Rectal smooth muscle tissue (tissue), 1 donor: ENCODE data around the gene FAM20C.

Source experiments
- H3K27ac ChIP-seq: one replicate; pipeline ENCODE4 v1.7.0; 2013; ENCODE audit warnings: low read depth, low read length, inconsistent platforms
- H3K27me3 ChIP-seq: one replicate; pipeline ENCODE4 v1.7.0; 2013; ENCODE audit warnings: low read length; ENCODE audit not compliant: control insufficient read depth, insufficient read depth
- H3K36me3 ChIP-seq: one replicate; pipeline ENCODE4 v1.7.0; 2013; ENCODE audit warnings: low read length; ENCODE audit not compliant: control insufficient read depth, insufficient read depth
- H3K4me1 ChIP-seq: one replicate; pipeline ENCODE4 v1.7.0; 2013; ENCODE audit warnings: low read length; ENCODE audit not compliant: control insufficient read depth, insufficient read depth
- H3K4me3 ChIP-seq: one replicate; pipeline ENCODE4 v1.7.0; 2013; ENCODE audit warnings: low read length
- H3K9ac ChIP-seq: one replicate; pipeline ENCODE4 v1.7.0; 2013; ENCODE audit warnings: low read length

FAM20C gene

DNA sequence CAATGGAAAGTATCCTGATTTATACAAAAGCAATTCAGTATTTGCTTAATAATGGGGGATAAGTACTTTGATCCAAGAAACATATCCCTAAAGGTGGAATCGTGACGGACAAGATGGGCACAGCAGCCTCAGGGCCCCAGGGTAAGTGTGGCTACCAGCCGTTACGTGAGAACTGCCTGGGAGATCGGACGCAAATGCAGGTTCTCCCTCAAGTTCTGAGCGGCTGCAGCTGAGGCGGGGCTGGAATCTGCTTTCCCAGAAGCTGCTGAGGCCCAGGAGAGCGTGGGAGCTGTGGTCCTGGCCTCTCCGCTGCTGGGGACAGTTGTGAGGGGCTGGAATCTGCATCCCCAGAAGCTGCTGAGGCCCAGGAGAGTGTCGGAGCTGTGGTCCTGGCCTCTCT lies 111.1 kb downstream of the FAM20C start:
- Histone ChIP-seq H3K4me1 (no peaks in the 10 kb centered on the region), H3K27ac (no peak overlapping the region), H3K36me3 (no peaks in the 10 kb centered on the region), H3K9ac (no peak overlapping the region), H3K27me3 (no peaks in the 10 kb centered on the region), H3K4me3 (no peak overlapping the region)

DNA sequence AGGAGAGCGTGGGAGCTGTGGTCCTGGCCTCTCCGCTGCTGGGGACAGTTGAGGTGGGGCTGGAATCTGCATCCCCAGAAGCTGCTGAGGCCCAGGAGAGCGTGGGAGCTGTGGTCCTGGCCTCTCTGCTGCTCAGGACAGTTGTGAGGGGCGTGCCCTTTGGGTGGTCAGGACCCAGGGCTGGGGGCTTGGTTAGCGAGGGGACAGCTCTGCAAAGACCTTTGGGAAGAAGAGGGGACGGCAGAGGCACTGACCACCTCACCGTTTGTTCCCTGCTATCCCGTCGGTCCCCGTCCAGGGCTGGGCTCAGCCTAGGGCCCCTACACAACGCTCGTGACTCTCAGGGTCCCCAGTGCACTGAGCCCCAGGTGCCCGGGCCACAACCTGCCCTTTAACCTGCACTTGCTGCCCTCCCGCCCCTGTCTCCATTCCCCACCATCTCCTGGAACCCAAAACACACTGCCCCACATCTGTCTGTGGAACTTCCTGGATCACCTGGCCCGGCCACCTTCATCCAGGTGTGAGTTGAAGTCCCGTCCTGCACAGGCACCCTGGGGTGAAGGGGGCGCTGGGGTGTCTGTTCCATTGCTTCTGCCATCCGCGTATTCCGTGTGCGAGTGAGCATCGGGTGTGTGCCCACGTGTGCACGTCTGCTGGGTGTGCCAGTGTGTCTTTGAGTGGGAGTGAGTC lies 111.7 kb downstream of the FAM20C start:
- H3K27ac ChIP-seq: no peak overlapping the region
- H3K4me1 ChIP-seq: no peaks in the 10 kb centered on the region
- H3K27me3 ChIP-seq: no peaks in the 10 kb centered on the region
- H3K4me3 ChIP-seq: no peak overlapping the region
- H3K36me3 ChIP-seq: no peaks in the 10 kb centered on the region
- H3K9ac ChIP-seq: no peak overlapping the region

DNA sequence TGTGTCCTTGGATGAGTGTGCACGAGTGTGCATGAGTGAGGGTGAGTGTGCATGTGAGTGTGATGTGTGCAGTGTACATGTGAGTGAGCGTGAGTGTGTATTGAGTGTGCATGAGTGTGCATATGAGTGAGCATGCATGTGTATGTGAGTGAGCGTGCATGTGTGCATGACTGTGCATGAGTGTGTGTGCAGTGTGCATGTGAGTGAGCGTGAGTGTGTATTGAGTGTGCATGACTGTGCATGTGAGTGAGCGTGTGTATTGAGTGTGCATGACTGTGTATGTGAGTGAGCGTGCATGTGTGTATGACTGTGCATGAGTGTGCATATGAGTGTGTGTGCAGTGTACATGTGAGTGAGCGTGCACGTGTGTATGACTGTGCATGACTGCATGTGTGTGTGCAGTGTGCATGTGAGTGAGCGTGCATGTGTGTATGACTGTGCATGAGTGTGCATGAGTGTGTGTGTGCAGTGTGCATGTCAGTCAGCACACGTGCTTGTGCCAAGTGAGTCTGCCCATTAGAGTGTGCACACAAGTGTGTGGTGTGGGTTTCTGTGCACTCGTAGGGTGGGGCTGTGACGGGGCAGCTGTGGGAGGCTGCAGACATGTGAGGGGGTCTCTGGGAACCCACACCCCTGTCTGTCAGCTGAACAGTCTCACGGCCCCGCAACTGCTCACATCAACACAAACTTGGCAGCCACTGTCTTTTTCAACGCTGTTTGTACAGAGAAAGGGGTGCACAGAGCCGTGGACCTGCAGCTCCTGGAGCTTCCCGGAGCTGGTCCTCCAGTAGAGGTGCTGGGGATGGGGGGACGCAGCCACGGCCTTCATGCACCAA lies 112.4 kb downstream of the FAM20C start:
- Histone ChIP-seq H3K27ac (no peak overlapping the region), H3K27me3 (no peaks in the 10 kb centered on the region), H3K4me1 (no peaks in the 10 kb centered on the region), H3K4me3 (no peak overlapping the region), H3K36me3 (no peaks in the 10 kb centered on the region), H3K9ac (no peak overlapping the region)

DNA sequence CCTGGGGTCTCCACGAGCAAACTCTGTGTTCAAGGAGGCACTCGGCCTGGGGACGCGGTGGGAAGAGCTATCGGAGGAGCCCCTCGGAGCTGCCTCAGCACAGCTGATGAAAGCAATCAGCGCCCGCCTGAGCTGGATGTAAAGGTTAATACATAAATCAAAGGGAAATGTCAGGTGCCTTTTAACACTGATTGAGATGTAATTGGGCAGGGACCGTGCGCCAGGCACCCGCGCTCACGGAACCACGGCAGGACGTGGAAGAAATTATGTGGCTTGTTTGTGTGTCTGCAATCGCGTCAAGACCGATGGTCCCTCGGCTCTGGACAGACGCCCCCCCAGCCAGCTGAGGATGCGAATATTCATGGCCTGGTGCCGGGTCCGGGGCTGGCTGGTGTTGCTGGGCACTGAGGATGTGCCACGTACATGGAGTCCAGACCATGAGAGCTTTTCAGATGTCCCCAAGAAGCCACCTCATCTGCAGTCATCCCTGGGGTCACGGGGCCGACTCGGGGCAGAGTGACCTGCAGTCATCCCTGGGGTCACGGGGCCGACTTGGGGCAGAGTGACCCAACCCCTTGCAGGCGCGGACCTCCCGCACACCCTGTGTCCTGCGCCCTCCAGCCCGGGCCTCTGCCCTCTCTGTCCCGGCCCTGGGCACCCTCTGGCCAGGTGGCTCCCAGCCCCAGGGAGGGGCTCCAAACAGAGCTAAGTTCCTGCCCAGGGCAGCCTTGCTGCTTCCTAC lies 113.2 kb downstream of the FAM20C start:
- Histone ChIP-seq H3K9ac (no peak overlapping the region), H3K4me3 (no peak overlapping the region), H3K4me1 (no peaks in the 10 kb centered on the region), H3K36me3 (no peaks in the 10 kb centered on the region), H3K27me3 (no peaks in the 10 kb centered on the region), H3K27ac (no peak overlapping the region)

DNA sequence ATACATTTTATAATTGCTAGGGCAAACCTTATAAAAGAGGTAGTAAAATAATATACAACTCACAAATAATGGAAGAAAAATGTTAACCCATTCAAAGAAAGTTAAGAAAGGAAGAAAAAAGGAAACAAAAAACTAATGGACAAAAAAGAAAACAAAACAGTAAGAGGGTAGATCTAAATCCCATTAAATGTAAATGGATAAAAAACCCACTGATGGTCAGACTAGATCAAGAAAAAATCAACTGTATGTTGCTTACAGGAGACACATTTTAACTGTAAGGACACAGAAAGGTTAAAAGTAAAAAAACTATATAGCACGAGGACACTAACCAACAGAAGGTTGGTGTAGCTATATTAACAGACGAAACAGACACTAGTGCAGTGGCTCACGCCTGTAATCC lies 115.6 kb downstream of the FAM20C start:
- H3K4me3 ChIP-seq: no peak overlapping the region
- H3K36me3 ChIP-seq: no peaks in the 10 kb centered on the region
- no peak overlapping the region for H3K27ac ChIP-seq
- no peaks in the 10 kb centered on the region for H3K4me1 ChIP-seq
- no peak overlapping the region for H3K9ac ChIP-seq
- H3K27me3 ChIP-seq: no peaks in the 10 kb centered on the region

DNA sequence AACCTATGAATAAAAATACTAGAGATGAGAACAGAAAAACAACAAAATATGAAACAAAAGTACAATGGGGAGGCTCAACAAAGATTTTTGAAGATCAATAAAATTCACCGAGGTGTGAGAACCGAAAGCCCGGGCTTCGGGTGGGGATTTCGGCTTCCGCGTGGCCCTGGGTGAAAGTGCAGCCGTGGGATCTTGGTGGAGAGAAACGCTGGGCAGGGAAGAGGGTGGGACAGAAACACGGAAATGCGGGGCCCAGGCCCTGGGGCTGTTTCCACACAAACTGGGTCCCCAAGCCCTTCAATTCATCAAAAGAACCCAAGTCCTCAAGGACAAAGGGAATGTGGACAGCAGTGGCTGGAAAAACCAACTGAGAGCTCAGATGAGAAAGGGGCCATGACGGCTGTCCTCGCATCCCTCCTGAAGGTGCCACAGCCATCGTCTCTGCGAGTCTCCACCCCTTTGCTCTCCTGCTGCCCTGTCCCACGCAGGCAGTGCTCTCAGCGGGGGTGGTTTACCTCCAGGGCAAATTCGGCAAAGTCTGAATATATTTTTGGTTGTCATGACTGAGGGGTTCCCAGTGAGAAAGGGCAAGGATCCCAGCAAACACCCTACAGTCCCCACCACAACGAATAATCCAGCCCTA lies 117.3 kb downstream of the FAM20C start:
- Histone ChIP-seq H3K4me3 (no peak overlapping the region), H3K36me3 (no peaks in the 10 kb centered on the region), H3K4me1 (no peaks in the 10 kb centered on the region), H3K9ac (no peak overlapping the region), H3K27ac (no peak overlapping the region), H3K27me3 (no peaks in the 10 kb centered on the region)
